GM19438 (cell line): ENCODE measurements around the gene NCAPH2.
A peak's percentile ranks its signal among the peaks of the same experiment; 100 is the strongest.

ENCODE experiments used
- ATAC-seq: cut with Tn5 transposase; IDR thresholded peaks from one replicate; pipeline ENCODE4 v1.9.1; 2021; ENCODE audit warnings: low read depth; ENCODE audit not compliant: unreplicated experiment

Gene NCAPH2

GRCh38 chr22:50545522-50546325 is 37.7 kb downstream of the NCAPH2 start, which contains the start of gene KLHDC7B:
KLHDC7B (plus strand) TSS chr22:50545899; CDS start chr22:50546244, 345 bp downstream.
- ATAC-seq = no peak

DNA sequence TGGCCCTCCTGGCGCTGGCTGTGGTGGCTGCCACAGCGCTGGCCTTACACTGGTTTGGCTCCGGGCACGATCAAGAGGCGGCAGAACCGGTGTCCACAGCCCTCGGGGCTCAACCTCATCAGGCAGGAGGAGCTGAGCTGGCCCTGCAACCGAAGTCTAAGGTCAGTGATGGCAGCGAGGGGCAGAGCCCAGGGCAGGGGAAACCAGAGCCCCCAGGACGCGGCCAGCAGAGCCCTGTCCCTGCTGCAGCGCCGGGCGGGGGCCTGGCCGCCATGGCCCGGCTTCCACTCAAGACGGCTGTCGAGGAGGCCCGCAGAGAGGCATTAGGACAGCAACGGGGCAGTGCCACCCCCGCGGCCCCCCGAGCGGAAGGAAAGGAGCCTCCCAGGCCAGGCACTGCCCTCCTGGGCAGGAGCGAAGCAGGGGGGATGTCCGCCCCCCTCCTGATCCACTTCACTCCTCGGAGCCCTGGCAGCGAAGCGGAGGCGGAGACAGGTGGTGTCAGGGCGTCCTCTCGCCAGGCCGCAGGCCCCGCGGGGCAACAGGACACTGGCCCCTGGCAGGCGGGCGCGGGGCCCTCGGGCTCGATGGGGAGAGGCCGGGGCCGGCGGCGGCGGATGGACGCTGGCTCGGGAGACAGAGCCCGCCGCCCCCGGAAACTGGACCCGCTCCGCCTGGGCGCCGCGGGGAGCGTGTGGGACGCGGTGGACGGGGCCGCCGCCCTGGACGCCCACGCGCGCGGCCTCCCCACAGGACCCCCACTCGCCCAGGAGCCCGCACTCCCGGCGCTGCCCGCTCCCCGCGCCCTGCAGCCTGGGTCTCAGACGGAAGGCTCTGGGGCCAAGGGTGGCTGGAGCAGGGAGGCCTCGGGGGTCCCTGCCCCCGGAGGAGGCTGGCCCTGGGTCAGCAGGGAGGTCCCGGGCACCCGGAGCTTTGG is 38.6 kb downstream of the NCAPH2 start:
- ATAC-seq = no peak

- no peak for ATAC-seq
Observed at GRCh38 chr22:50547263-50547985, 39.4 kb downstream of the NCAPH2 start.

GRCh38 chr22:50548040-50548920 is 40.3 kb downstream of the NCAPH2 start:
- ATAC-seq = no peak

GRCh38 chr22:50548921-50549790 is 41.1 kb downstream of the NCAPH2 start:
- ATAC-seq = no peak

DNA sequence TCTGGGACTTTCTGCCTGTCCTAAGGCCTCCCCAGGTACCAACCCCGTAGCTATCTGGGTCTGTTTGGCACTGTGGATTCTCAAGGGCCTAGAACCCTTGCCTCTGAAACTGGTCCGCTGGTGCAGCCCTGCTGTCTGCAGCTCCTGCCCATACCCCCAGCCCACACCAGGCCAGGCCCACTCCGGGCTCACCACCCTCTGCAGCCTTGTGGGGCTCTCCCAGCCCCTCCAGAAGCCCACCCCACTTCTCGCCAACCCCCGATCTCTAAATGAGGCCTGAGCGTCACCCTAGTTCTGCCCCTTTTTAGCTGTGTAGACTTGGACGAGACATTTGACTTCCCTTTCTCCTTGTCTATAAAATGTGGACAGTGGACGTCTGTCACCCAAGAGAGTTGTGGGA is 42.4 kb downstream of the NCAPH2 start:
- no peak for ATAC-seq

GRCh38 chr22:50551160-50551752 is 43.2 kb downstream of the NCAPH2 start:
- ATAC-seq = no peak

- no peak for ATAC-seq
Observed at GRCh38 chr22:50553310-50553709, 45.3 kb downstream of the NCAPH2 start.

DNA sequence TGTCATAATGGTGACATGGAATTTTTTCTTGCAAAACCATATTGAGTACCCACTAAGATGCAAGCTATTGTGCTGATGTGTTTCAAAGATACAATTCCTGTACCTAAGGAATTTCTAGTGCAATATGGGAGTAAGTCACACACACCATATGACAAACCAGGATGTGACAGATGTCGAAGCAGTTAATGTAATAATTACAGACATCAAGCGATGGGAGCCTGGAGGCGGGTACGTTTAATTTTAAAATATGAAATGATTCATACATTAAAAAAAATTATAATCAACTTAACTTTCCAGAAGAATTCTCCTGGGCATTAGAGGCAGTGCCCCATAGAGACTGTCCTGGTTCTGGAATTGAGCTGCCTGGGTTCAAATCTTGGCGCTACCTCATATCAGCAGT is 48.7 kb downstream of the NCAPH2 start:
- ATAC-seq = no peak

GRCh38 chr22:50560034-50560433 is 52.0 kb downstream of the NCAPH2 start:
- no peak for ATAC-seq

GRCh38 chr22:50561401-50562358 is 53.7 kb downstream of the NCAPH2 start:
- no peak for ATAC-seq

- ATAC-seq = peak; percentile 85
Observed at GRCh38 chr22:50562523-50563412, 54.7 kb downstream of the NCAPH2 start, which contains the start of gene SYCE3. SYCE3 (minus strand) TSS chr22:50562919; CDS start chr22:50556405, 6,514 bp downstream.

DNA sequence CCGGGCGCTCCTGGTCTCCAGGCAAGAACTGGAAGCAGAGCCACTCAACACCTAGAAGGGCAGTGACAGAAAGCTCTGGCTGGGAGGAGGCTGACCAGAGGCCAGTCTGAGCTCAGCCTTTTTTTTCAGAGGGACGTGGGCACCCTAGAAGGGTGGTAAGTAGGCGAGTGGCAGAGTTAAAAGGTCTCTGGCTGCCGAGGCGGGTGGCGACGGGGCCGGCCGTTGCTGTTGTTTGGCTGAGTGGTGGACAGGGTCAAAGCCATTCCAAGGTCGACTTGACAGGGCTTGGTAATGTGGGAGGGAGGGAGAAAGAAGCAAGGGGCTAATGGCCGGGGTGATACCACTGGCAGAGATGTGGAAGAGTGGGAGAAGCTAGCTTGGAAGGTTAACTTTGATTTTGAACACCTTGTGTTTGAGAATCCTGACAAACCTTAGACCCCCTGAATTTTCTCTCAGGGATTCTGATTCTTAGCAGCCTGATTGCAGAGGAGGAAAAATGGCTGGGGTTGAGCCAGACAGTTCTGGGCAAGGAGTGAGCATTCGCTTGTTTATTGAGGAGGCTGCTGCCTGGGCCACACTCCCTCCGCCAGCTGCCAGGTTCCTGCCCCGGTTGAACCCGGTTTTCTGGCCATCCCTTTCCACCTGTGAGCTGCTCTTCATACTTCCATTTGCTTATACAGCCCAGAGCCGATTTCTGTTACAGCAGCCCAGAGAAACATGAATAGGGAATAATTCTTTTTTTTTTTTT is 55.6 kb downstream of the NCAPH2 start:
- no peak for ATAC-seq

DNA sequence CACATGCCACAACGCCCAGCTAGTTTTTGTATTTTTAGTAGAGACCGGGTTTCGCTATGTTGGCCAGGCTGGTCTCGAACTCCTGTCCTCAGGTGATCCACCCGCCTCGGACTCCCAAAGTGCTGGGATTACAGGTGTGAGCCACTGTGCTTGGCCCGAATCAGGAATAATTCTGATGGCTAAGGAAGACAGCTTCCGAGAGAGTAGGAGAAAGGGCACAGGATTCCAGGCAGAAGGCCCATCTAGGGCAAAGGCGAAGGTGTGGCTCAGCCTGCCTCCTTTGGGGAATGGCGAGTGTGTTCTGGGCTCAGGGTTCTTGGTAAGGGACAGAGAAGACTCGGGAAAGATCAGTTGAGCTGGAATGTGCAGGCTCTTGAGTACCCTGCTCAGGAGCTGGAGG is 56.3 kb downstream of the NCAPH2 start:
- no peak for ATAC-seq

- ATAC-seq = no peak
Observed at GRCh38 chr22:50567721-50568252, 59.8 kb downstream of the NCAPH2 start.
